Measurements from ENCODE around the gene EFNA5.

EFNA5 gene

GRCh38 chr5:107673368-107674136, 2.8 kb upstream of the EFNA5 start:
- DNase-seq, result peak; percentile 77 to 97 (median 88)
- intact Hi-C loops (cut with DNase I), result loop anchor here (2.0 to 10.0 kb wide), 4 partner anchors 101 to 671 kb away; no protein-coding TSS in a partner anchor

GRCh38 chr5:107673039-107673367, 2.3 kb upstream of the EFNA5 start:
- peak in 1 of 10 donors; percentile 4 for DNase-seq
- intact Hi-C loops (cut with DNase I), result loop anchor here (2.0 to 10.0 kb wide), 4 partner anchors 100 to 672 kb away; no protein-coding TSS in a partner anchor

GRCh38 chr5:107672211-107673038, 1.7 kb upstream of the EFNA5 start:
- DNase-seq, result peak in 9 of 10 donors; percentile 47 to 95 (median 65)
- intact Hi-C loops (cut with DNase I), result loop anchor here (2.0 to 10.0 kb wide), 4 partner anchors 100 to 672 kb away; no protein-coding TSS in a partner anchor

GRCh38 chr5:107671742-107672210, 1.0 kb upstream of the EFNA5 start:
- intact Hi-C loops (cut with DNase I), result loop anchor here (2.0 to 10.0 kb wide), 4 partner anchors 99 to 673 kb away; no protein-coding TSS in a partner anchor
- peak in 2 of 10 donors; percentile 12 to 19 for DNase-seq

GRCh38 chr5:107670087-107670931, 428 bp downstream of the EFNA5 start:
- peak in 9 of 10 donors; percentile 13 to 85 (median 22) for DNase-seq

GRCh38 chr5:107669096-107670031, 1.4 kb downstream of the EFNA5 start:
- peak in 9 of 10 donors; percentile 15 to 86 (median 38) for DNase-seq
- intact Hi-C loops (cut with DNase I), result loop anchor here (10.0 kb wide), 3 partner anchors 245 to 675 kb away; no protein-coding TSS in a partner anchor

More at GRCh38 chr5:107670087-107670931, 428 bp downstream of the EFNA5 start:
- intact Hi-C loops (cut with DNase I), result loop anchor here (10.0 kb wide), 3 partner anchors 246 to 674 kb away; no protein-coding TSS in a partner anchor

GRCh38 chr5:107668154-107669095, 2.3 kb downstream of the EFNA5 start:
- DNase-seq, result no peak
- intact Hi-C loops (cut with DNase I), result no loop called here

- no peak for DNase-seq
- intact Hi-C loops (cut with DNase I), result no loop called here
These were observed 4.6 kb downstream of the EFNA5 start for GRCh38 chr5:107666051-107666655.

GRCh38 chr5:107665036-107665570, 5.6 kb downstream of the EFNA5 start:
- peak in 1 of 10 donors; percentile 33 for DNase-seq
- intact Hi-C loops (cut with DNase I), result no loop called here

- no peak for DNase-seq
- intact Hi-C loops (cut with DNase I), result no loop called here
These were observed 7.0 kb downstream of the EFNA5 start for GRCh38 chr5:107663697-107664096.

GRCh38 chr5:107661650-107662044, 9.1 kb downstream of the EFNA5 start:
- intact Hi-C loops (cut with DNase I), result no loop called here
- DNase-seq, result no peak

- intact Hi-C loops (cut with DNase I), result no loop called here
- no peak for DNase-seq
These were observed 9.6 kb downstream of the EFNA5 start for GRCh38 chr5:107661038-107661649.

- no peak for DNase-seq
- intact Hi-C loops (cut with DNase I), result no loop called here
These were observed 12.2 kb downstream of the EFNA5 start for GRCh38 chr5:107658528-107658927.

GRCh38 chr5:107655831-107656230, 14.9 kb downstream of the EFNA5 start:
- DNase-seq, result no peak
- intact Hi-C loops (cut with DNase I), result no loop called here

- no peak for DNase-seq
- intact Hi-C loops (cut with DNase I), result no loop called here
These were observed 15.9 kb downstream of the EFNA5 start for GRCh38 chr5:107654827-107655226.

- no peak for DNase-seq
- intact Hi-C loops (cut with DNase I), result no loop called here
These were observed 17.1 kb downstream of the EFNA5 start for GRCh38 chr5:107653685-107654084.
